ENCODE measurements around the gene TBC1D9B.
"Not testable (repeated sequence)": the region's sequence is repeated elsewhere in the genome, so short reads cannot be mapped to it uniquely, and the experiment has no call there.

Gene TBC1D9B

GRCh38 chr5:179874136-179874535, 33.6 kb downstream of the TBC1D9B start:
- DNase-seq (ENCODE audit: insufficient read length, low spot score), result peak; percentile 14
- TF ChIP-seq CTCF (IDR thresholded peaks at IDR 0.05; ENCODE audit: insufficient read depth, missing control alignments), result no peak
- no peak for FAIRE-seq

GRCh38 chr5:179873588-179874110, 34.0 kb downstream of the TBC1D9B start:
- DNase-seq (ENCODE audit: insufficient read length, low spot score) (peak; percentile 13), FAIRE-seq (no peak)
- TF ChIP-seq CTCF (IDR thresholded peaks at IDR 0.05; ENCODE audit: insufficient read depth, missing control alignments), result no peak

- DNase-seq (ENCODE audit: insufficient read length, low spot score) (peak; percentile 8), FAIRE-seq (no peak)
- TF ChIP-seq CTCF (IDR thresholded peaks at IDR 0.05; ENCODE audit: insufficient read depth, missing control alignments), result no peak
These were observed 34.7 kb downstream of the TBC1D9B start for GRCh38 chr5:179872828-179873575.

- peak; percentile 13 for DNase-seq (ENCODE audit: insufficient read length, low spot score)
- FAIRE-seq, result no peak
- TF ChIP-seq CTCF (IDR thresholded peaks at IDR 0.05; ENCODE audit: insufficient read depth, missing control alignments), result no peak
These were observed 35.5 kb downstream of the TBC1D9B start for GRCh38 chr5:179872055-179872827.

GRCh38 chr5:179871533-179871932, 36.2 kb downstream of the TBC1D9B start:
- DNase-seq (ENCODE audit: insufficient read length, low spot score); FAIRE-seq: not testable (repeated sequence)

GRCh38 chr5:179870952-179871351, 36.7 kb downstream of the TBC1D9B start:
- no peak for DNase-seq (ENCODE audit: insufficient read length, low spot score)
- no peak for TF ChIP-seq CTCF (IDR thresholded peaks at IDR 0.05; ENCODE audit: insufficient read depth, missing control alignments)

GRCh38 chr5:179870403-179870903, 37.2 kb downstream of the TBC1D9B start:
- FAIRE-seq (no peak), DNase-seq (ENCODE audit: insufficient read length, low spot score) (peak; percentile 13)
- TF ChIP-seq CTCF (IDR thresholded peaks at IDR 0.05; ENCODE audit: insufficient read depth, missing control alignments), result no peak

More at GRCh38 chr5:179870952-179871351, 36.7 kb downstream of the TBC1D9B start:
- no peak for FAIRE-seq
